ENCODE results near the gene GJD3. TPM values are rescaled to one million over a fixed set of nuclear protein-coding genes. Genes with fewer than 3 reads are reported as not detected.

The GJD3 gene
- total RNA-seq, 4 donors from 2014 or later: 1.6 TPM; not detected in 3

- H3K4me3 ChIP-seq: peak overlapping the region; percentile 71 to 97 (median 94)
- H3K27me3 ChIP-seq: no peaks in the 10 kb centered on the region
- DNase-seq: peak; percentile 96 to 98 (median 98)
- peak overlapping the region; percentile 84 to 98 (median 90) for H3K27ac ChIP-seq
- H3K4me1 ChIP-seq: peaks cover 8 to 82% (median 24%) of the 10 kb centered on the region in 4 donors
- H3K9me3 ChIP-seq: no peaks in the 10 kb centered on the region
- no peak for TF ChIP-seq CTCF (IDR thresholded peaks at IDR 0.05)
- peak; percentile 55 to 87 for TF ChIP-seq POLR2A (IDR thresholded peaks at IDR 0.05)
- H3K36me3 ChIP-seq: no peaks in the 10 kb centered on the region
These were observed 46.4 kb downstream of the GJD3 start for GRCh38 chr17:40317880-40318829.

- Histone ChIP-seq H3K9me3 (no peaks in the 10 kb centered on the region), H3K4me1 (peaks cover 8 to 83% (median 23%) of the 10 kb centered on the region in 4 donors), H3K36me3 (no peaks in the 10 kb centered on the region), H3K27ac (peak overlapping the region; percentile 84 to 98 (median 90)), H3K27me3 (no peaks in the 10 kb centered on the region), H3K4me3 (peak overlapping the region; percentile 71 to 97 (median 94))
- peak in 4 of 6 experiments; percentile 42 to 52 (median 44) for TF ChIP-seq CTCF (IDR thresholded peaks at IDR 0.05)
- no peak for TF ChIP-seq POLR2A (IDR thresholded peaks at IDR 0.05)
- peak; percentile 63 to 81 (median 71) for DNase-seq
These were observed 47.1 kb downstream of the GJD3 start for GRCh38 chr17:40317345-40317873.

GRCh38 chr17:40316571-40317344 lies 47.8 kb downstream of the GJD3 start:
- TF ChIP-seq POLR2A (IDR thresholded peaks at IDR 0.05): peak; percentile 14 to 21
- peak in 2 of 6 experiments; percentile 8 to 9 for TF ChIP-seq CTCF (IDR thresholded peaks at IDR 0.05)

GRCh38 chr17:40315678-40316570 lies 48.6 kb downstream of the GJD3 start:
- no peaks in the 10 kb centered on the region for H3K36me3 ChIP-seq
- DNase-seq: peak in 1 of 3 donors; percentile 49
- peaks cover 8 to 83% (median 26%) of the 10 kb centered on the region in 4 donors for H3K4me1 ChIP-seq
- H3K4me3 ChIP-seq: peak overlapping the region in 2 of 4 donors; percentile 71 to 95
- H3K27ac ChIP-seq: peak overlapping the region in 3 of 4 donors; percentile 77 to 95 (median 84)
- no peaks in the 10 kb centered on the region for H3K27me3 ChIP-seq
- no peaks in the 10 kb centered on the region for H3K9me3 ChIP-seq
- TF ChIP-seq CTCF (IDR thresholded peaks at IDR 0.05): no peak

More at GRCh38 chr17:40316571-40317344, 47.8 kb downstream of the GJD3 start:
- peak overlapping the region; percentile 77 to 98 (median 90) for H3K27ac ChIP-seq
- H3K4me1 ChIP-seq: peaks cover 8 to 83% (median 23%) of the 10 kb centered on the region in 4 donors
- H3K4me3 ChIP-seq: peak overlapping the region; percentile 4 to 95 (median 40)
- no peaks in the 10 kb centered on the region for H3K9me3 ChIP-seq
- DNase-seq: peak; percentile 17 to 80 (median 72)
- H3K27me3 ChIP-seq: no peaks in the 10 kb centered on the region
- no peaks in the 10 kb centered on the region for H3K36me3 ChIP-seq
